CD14-positive monocyte (primary cell): Measurements from ENCODE around the gene TTLL11. TPM values are rescaled to one million over a fixed set of nuclear protein-coding genes. Genes with fewer than 3 reads are reported as not detected.

Source experiments
- DNase-seq, 3 donors: peaks; one replicate each; pipeline ENCODE4 v3.0.0-alpha.2; 2011 to 2022
- H2AFZ ChIP-seq: 2 replicates; pipeline ENCODE4 v1.6.0; 2012; ENCODE audit warnings: mild to moderate bottlenecking, low read depth, low read length, inconsistent platforms; ENCODE audit not compliant: insufficient read depth, poor library complexity, severe bottlenecking
- H3K27ac ChIP-seq, 2 donors: 1 replicate in 1 of 2; 2 replicates in 1 of 2; pipeline ENCODE4 v1.5.1; 2012 to 2013; ENCODE audit warnings: low read length in 2 of 2, control low read depth in 1 of 2, inconsistent platforms in 1 of 2, low read depth in 1 of 2, mild to moderate bottlenecking in 1 of 2
- H3K27me3 ChIP-seq, 2 donors: one replicate each; pipeline versions ENCODE4 v1.6.0 to v1.6.1; 2011 to 2013; ENCODE audit warnings: low read length in 2 of 2; ENCODE audit not compliant: control insufficient read depth in 2 of 2, insufficient read depth in 2 of 2
- H3K36me3 ChIP-seq, 2 donors: replicated peaks in 1 of 2; 1 replicate in 1 of 2; 2 replicates in 1 of 2; pipeline versions ENCODE4 v1.5.1 to v1.6.1; 2012 to 2013; ENCODE audit warnings: low read length in 2 of 2, control low read depth in 1 of 2, inconsistent platforms in 1 of 2, mild to moderate bottlenecking in 1 of 2; ENCODE audit not compliant: insufficient read depth in 2 of 2, control insufficient read depth in 1 of 2
- H3K4me1 ChIP-seq, 2 donors: 1 replicate in 1 of 2; 2 replicates in 1 of 2; pipeline versions ENCODE4 v1.5.1 to v1.6.1; 2012 to 2013; ENCODE audit warnings: low read length in 2 of 2, control low read depth in 1 of 2, inconsistent platforms in 1 of 2, mild to moderate bottlenecking in 1 of 2, moderate library complexity in 1 of 2; ENCODE audit not compliant: insufficient read depth in 2 of 2, control insufficient read depth in 1 of 2
- H3K4me2 ChIP-seq: replicated peaks from 2 replicates; pipeline ENCODE3; 2012; ENCODE audit warnings: low read length, moderate library complexity, mild to moderate bottlenecking; ENCODE audit not compliant: poor library complexity, severe bottlenecking; ENCODE audit errors: extremely low read depth
- H3K4me3 ChIP-seq, 3 experiments: fragments of 200-600 bp in 1 of 3; sonication (generic) in 1 of 3; replicated peaks in 1 of 3; 1 replicate in 2 of 3; 2 replicates in 1 of 3; pipeline ENCODE4 v1.5.1; 2011 to 2013; ENCODE audit warnings: low read length in 3 of 3, mild to moderate bottlenecking in 3 of 3, control low read depth in 2 of 3, low read depth in 2 of 3, inconsistent platforms in 1 of 3, moderate library complexity in 1 of 3
- H3K79me2 ChIP-seq: 2 replicates; pipeline ENCODE4 v1.6.0; 2012; ENCODE audit warnings: mild to moderate bottlenecking, control low read depth, inconsistent platforms, low read length, moderate library complexity; ENCODE audit not compliant: insufficient read depth
- H3K9ac ChIP-seq: 2 replicates; pipeline ENCODE4 v1.6.0; 2017; ENCODE audit warnings: low read length, mild to moderate bottlenecking; ENCODE audit not compliant: insufficient read depth, poor library complexity, severe bottlenecking
- H3K9me3 ChIP-seq, 2 donors: replicated peaks in 1 of 2; 1 replicate in 1 of 2; 2 replicates in 1 of 2; pipeline versions ENCODE4 v1.5.1 to v1.6.1; 2012 to 2013; ENCODE audit warnings: low read length in 2 of 2, control low read depth in 1 of 2; ENCODE audit not compliant: control insufficient read depth in 1 of 2, insufficient read depth in 1 of 2
- H4K20me1 ChIP-seq: 2 replicates; pipeline ENCODE4 v1.6.0; 2012; ENCODE audit warnings: mild to moderate bottlenecking, low read length, control low read depth, moderate library complexity; ENCODE audit not compliant: insufficient read depth
- H3K27ac Mint-ChIP-seq, 7 donors: one replicate each; pipeline ENCODE4 v1.8.0; 2020; ENCODE audit warnings: mild to moderate bottlenecking in 7 of 7, mixed read lengths in 7 of 7, moderate library complexity in 6 of 7, inconsistent platforms in 2 of 7
- H3K27me3 Mint-ChIP-seq, 3 donors: one replicate each; pipeline ENCODE4 v1.8.0; 2021 to 2022; ENCODE audit warnings: low read depth in 3 of 3, mild to moderate bottlenecking in 3 of 3, mixed read lengths in 3 of 3, moderate library complexity in 3 of 3, inconsistent platforms in 1 of 3
- H3K36me3 Mint-ChIP-seq, 2 donors: one replicate each; pipeline ENCODE4 v1.8.0; 2020; ENCODE audit warnings: mixed read lengths in 2 of 2, inconsistent platforms in 1 of 2, mild to moderate bottlenecking in 1 of 2
- H3K4me1 Mint-ChIP-seq: one replicate; pipeline ENCODE4 v1.8.0; 2020; ENCODE audit warnings: mild to moderate bottlenecking, mixed read lengths
- H3K4me3 Mint-ChIP-seq, 2 donors: one replicate each; pipeline ENCODE4 v1.8.0; 2020; ENCODE audit warnings: mild to moderate bottlenecking in 2 of 2, mixed read lengths in 2 of 2, moderate library complexity in 1 of 2
- H3K9me3 Mint-ChIP-seq, 7 donors: one replicate each; pipeline ENCODE4 v1.8.0; 2020 to 2022; ENCODE audit warnings: mixed read lengths in 7 of 7, mild to moderate bottlenecking in 6 of 7, moderate library complexity in 6 of 7, inconsistent platforms in 2 of 7
- WGBS: methylation state at CpG from one replicate; pipeline ENCODE4 v1.1.5; 2013; ENCODE audit warnings: missing lambda C conversion rate; ENCODE audit not compliant: insufficient coverage; 5-methylcytosine and 5-hydroxymethylcytosine counted together
- intact Hi-C, 2 donors: fragments of 100-400 bp; cut with micrococcal nuclease; formaldehyde crosslinking; loops; one replicate each; pipeline versions ENCODE4 v1.15.0 to v1.15.1; 2023
- polyA plus RNA-seq, 3 donors: library from polyadenylated mRNA; depleted of rRNA in 1 of 3; unstranded in 2 of 3; stranded (reverse) in 1 of 3; fragments of 300-500 nt in 2 of 3; fragments of >200 nt in 1 of 3; fragmentation: Illumina TruSeq in 2 of 3; gene quantifications; 1 replicate in 2 of 3; 2 replicates in 1 of 3; pipeline ENCODE4 v1.2.3, GENCODE V29; 2012 to 2021
- TF ChIP-seq, protein P1 (sequence below): fragments of 200-600 bp; IDR thresholded peaks from one replicate; pipeline ENCODE4 v1.8.0; 2022; ENCODE audit warnings: antibody characterized with exemption, mild to moderate bottlenecking

TTLL11 gene
- polyA plus RNA-seq, 3 donors: 2.9 to 3.5 (median 3.1) TPM

DNA sequence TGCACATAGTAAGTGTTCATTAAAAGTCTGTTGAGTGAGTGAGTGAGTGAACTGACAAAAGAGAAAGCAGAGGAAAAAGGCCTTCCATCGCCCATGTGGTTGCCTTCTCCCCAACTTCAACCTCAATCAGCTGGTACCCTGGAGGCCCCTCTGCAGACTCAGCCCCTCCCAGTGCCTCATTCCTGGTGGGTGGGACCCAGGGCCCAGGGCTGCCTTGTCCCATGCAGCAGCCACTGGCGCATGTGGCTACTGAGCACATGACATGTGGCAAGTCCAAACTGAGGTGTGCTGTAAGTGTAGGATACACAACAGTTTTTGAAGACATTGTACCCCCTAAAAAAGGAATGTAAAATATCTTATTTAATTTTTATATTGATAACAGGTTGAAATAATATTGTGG, 36.9 kb upstream of the TTLL11 start:
- Mint-ChIP-seq H3K4me1 (peaks cover 10% of the 10 kb centered on the region), H3K4me3 (no peak overlapping the region), H3K27ac (no peak overlapping the region), H3K9me3 (peaks cover 0 to 4% (median 1%) of the 10 kb centered on the region in 7 donors), H3K27me3 (peaks cover 31 to 48% (median 41%) of the 10 kb centered on the region in 3 donors), H3K36me3 (no peaks in the 10 kb centered on the region)
- Histone ChIP-seq H3K79me2 (no peaks in the 10 kb centered on the region), H3K4me3 (no peak overlapping the region), H4K20me1 (no peaks in the 10 kb centered on the region), H3K9ac (no peak overlapping the region), H3K9me3 (peaks cover 0 to 5% of the 10 kb centered on the region in 2 donors), H3K27ac (no peak overlapping the region), H2AFZ (no peak overlapping the region), H3K36me3 (no peaks in the 10 kb centered on the region), H3K4me1 (peaks cover 4 to 9% of the 10 kb centered on the region in 2 donors), H3K4me2 (no peak overlapping the region), H3K27me3 (peaks cover 18 to 34% of the 10 kb centered on the region in 2 donors)
- intact Hi-C loops: loop anchor here (5.0 to 10.0 kb wide), 3 partner anchors 322 to 685 kb away; no protein-coding TSS in a partner anchor
- no CpG with 5 or more reads among the region's 2 CpGs for WGBS
- TF ChIP-seq, protein P1, sequence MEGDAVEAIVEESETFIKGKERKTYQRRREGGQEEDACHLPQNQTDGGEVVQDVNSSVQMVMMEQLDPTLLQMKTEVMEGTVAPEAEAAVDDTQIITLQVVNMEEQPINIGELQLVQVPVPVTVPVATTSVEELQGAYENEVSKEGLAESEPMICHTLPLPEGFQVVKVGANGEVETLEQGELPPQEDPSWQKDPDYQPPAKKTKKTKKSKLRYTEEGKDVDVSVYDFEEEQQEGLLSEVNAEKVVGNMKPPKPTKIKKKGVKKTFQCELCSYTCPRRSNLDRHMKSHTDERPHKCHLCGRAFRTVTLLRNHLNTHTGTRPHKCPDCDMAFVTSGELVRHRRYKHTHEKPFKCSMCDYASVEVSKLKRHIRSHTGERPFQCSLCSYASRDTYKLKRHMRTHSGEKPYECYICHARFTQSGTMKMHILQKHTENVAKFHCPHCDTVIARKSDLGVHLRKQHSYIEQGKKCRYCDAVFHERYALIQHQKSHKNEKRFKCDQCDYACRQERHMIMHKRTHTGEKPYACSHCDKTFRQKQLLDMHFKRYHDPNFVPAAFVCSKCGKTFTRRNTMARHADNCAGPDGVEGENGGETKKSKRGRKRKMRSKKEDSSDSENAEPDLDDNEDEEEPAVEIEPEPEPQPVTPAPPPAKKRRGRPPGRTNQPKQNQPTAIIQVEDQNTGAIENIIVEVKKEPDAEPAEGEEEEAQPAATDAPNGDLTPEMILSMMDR: no peak
- no peak for DNase-seq

DNA sequence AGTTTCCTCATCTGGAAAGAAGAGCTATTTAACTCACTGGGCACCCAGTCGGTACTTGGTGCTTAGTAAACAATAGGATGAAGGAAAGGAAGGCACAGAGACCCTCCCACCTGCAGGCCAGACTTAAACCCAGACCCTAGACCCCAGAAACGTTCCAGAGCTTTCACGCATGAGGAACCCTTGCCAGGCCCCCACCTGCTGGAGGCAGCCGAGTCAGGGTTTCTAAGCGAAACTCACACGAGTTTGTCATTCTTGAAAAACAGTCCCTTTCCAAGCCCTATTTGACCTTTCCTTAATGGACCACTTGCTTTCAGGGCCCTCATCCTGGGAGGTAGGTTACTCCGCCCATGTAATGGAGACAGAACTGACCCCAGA, 35.8 kb upstream of the TTLL11 start:
- H3K27ac ChIP-seq: no peak overlapping the region
- H3K9me3 Mint-ChIP-seq: peaks cover 0 to 4% (median 1%) of the 10 kb centered on the region in 7 donors
- H3K4me1 ChIP-seq: peaks cover 4 to 9% of the 10 kb centered on the region in 2 donors
- intact Hi-C loops: loop anchor here (5.0 to 10.0 kb wide), 3 partner anchors 323 to 686 kb away; no protein-coding TSS in a partner anchor
- no peaks in the 10 kb centered on the region for H3K36me3 Mint-ChIP-seq
- no peak overlapping the region for H3K4me2 ChIP-seq
- H3K9me3 ChIP-seq: peaks cover 0 to 5% of the 10 kb centered on the region in 2 donors
- no peak overlapping the region for H2AFZ ChIP-seq
- DNase-seq: no peak
- TF ChIP-seq, protein P1: no peak
- peaks cover 37 to 53% (median 43%) of the 10 kb centered on the region in 3 donors for H3K27me3 Mint-ChIP-seq
- H3K4me3 Mint-ChIP-seq: no peak overlapping the region
- H3K4me1 Mint-ChIP-seq: peaks cover 10% of the 10 kb centered on the region
- H3K36me3 ChIP-seq: no peaks in the 10 kb centered on the region
- 91% methylated on average over 6 of the region's 7 CpGs for WGBS
- H3K27ac Mint-ChIP-seq: no peak overlapping the region
- H3K4me3 ChIP-seq: no peak overlapping the region
- no peaks in the 10 kb centered on the region for H4K20me1 ChIP-seq
- no peak overlapping the region for H3K9ac ChIP-seq
- no peaks in the 10 kb centered on the region for H3K79me2 ChIP-seq
- peaks cover 18 to 34% of the 10 kb centered on the region in 2 donors for H3K27me3 ChIP-seq
